SKM-1 (cell line): ENCODE data around the gene SLC35B2.

Experiments
- DNase-seq: peaks from one replicate; lab custom pipeline; 2025; ENCODE audit not compliant: unreplicated experiment; lab: John Stamatoyannopoulos, UW

Gene SLC35B2

GRCh38 chr6:44286747-44287146 is 29.4 kb upstream of the SLC35B2 start:
- no peak for DNase-seq

DNA sequence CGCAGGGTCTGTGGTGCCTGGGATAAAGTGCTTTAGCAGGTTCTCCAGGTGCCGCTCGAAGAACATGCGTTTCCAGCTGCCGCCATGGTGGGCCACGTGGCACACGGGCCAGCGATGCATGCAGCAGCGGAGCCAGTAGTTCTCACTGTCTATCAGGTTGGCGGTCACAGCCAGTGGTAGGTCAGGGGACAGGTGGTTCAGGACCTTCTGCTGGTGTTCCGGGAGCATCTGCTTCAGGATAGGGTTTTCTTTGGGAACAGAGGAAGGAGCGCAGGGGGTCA is 28.9 kb upstream of the SLC35B2 start:
- DNase-seq = no peak

DNA sequence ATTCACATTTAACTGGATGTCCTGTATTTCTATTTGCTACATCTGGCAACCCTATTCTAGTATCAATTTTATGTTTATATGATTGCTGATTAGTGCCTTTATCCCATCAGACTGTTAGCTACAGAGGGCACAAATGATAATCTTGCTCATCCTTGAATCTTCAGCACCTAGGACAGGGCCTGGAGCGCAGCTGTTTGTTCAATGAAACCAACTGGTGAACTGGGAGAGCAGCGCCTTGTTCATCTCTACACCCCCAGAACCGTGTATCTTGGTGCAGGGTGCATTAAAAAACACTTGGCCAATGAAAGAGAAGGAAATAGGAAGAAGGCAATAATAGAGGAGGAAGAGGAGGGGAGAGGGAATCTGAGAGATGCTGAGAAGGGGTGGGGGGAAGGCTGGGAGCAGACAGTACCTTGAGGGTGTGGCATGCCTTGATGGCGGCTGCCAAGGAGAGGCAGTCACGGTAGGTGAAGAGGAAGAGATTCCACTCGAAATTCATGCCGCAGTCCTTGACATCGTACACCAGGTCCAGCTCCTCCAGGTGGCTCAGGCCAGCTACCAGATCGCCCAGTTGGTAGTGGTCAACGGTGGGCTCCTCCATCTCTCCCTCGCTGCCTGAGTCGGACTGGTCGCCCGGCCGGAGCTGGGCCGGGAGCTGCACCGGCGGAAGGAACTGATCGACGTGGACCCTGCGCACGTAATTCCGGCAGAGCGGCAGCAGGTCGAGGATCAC is 28.4 kb upstream of the SLC35B2 start:
- DNase-seq = no peak

- DNase-seq = no peak
Measured at GRCh38 chr6:44284867-44285266, 27.5 kb upstream of the SLC35B2 start.

GRCh38 chr6:44284121-44284520 is 26.8 kb upstream of the SLC35B2 start:
- DNase-seq = peak; percentile 22

GRCh38 chr6:44278774-44279697 is 21.7 kb upstream of the SLC35B2 start:
- DNase-seq = no peak

DNA sequence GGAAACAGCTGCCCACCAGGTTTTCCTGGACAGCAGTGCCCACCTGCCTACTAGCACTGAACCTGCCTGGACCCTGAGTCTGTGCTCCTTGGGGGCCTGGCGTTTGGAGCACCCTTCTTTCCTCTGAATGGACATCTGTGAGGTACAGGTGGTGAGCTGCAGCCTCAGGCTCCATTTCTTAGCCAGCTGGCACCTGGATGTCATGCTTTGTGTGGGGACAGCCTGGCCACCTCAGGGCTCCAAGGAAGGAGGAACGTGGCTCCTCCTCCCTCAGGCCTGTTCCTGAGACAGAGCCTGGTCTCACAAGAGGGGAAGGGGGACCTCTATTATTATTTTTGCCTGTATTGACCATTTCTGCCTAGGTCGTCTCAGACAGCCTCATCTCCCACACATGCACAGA is 21.0 kb upstream of the SLC35B2 start:
- no peak for DNase-seq

DNA sequence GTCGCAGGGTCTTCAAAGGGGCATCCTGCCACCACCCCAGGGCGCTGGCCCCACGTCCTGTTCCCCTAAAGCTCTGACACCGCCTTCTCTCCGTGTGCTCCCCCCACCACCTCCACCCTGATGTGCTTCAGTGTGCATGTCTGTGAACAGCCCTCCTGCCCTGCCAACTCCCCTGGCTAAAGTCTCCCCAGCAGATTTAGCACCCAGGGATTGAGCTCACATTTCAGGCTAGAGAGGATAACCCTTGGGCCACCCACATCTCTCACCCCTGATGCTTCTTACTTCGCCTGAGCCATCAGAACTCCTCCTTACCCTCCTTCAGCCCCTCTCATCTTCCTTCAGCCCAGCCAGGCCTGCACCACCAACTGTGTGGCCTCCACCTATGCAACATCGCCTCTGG is 20.4 kb upstream of the SLC35B2 start:
- no peak for DNase-seq

DNA sequence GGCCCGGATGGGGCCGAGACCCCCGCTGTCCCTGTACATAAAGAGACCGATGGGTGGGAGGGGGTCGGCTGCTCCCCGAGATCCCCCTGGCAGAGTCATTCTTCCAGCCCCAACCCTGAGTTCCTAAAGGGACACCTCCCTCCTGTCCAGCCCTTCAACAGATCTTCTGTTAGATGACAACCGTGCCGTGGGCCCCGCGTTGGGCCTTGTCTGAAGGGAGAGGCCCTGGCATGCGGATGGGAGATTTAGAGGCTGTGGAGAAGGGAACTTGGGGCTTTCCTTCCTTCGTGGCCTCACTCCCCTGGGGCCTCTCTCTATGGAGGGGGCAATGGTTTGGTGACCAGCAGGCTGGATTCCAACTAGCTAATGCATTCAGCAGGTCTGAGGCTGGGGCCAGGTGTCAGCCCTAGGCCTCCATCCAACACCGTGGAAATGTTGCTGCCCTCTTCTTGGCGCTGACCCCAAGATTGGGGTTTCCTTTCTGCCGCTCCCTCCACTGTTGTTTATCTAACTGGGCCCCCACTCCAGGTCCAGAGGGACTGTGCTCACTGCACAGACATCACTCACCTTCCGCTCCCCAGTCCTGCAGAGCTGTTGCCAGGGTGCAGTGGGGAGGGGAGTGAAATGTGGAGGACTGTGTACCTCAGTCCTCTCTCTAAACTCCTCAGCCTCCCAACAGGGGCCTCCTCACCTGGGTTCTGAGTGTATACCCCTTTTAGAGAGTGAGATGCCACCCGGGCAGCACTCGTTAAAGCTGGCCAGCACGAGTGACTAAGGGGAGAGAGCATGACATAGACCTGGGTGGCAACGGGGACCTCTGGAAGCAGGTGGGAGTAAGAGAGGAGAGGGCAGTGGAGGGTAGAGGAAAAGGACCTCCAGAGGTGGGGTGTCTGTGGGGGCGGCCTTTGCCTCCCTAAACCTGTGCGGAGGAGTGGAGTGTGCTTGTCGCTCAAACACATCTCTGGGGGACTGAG is 19.6 kb upstream of the SLC35B2 start:
- no peak for DNase-seq

- DNase-seq = no peak
Measured at GRCh38 chr6:44275749-44276648, 18.7 kb upstream of the SLC35B2 start.

DNA sequence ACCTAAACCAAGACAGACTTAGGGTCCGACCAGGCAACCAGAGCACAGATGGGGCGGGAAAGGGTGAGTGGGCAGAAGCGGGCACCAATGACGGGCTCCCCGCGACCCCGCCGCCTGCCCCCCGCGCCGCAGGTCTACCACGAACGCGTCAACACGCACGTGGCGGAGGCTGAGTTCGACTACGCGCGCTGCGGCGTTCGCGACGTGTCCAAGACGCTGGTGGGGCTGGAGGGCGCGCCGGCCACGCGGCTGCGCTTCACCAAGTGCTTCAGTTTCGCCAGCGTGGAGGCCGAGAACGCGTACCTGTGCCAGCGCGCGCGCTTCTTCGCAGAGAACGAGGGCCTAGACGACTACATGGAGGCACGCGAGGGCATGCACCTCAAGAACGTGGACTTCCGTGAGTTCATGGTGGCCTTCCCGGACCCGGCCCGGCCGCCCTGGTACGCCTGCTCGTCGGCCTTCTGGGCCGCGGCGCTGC is 18.0 kb upstream of the SLC35B2 start:
- DNase-seq = no peak

DNA sequence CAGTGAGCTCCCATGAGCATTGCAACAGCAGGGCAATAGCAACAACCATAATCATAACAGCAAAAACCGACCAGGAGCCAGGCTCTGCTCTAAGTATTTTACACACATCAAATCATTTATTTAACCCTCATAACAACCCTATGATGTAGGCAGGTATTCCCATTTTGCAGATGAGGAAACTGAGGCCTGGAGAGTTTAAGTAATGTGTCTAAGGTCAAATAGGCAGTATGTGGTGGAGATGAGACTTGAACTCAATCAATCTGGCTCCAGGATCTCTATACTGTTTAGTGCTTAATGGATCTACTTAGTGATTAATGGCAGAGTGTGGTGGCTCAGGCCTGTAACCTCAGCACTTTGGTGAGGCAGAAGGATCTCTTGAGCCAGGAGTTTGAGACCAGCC is 16.3 kb upstream of the SLC35B2 start:
- no peak for DNase-seq

- DNase-seq = no peak
Measured at GRCh38 chr6:44272999-44273566, 15.8 kb upstream of the SLC35B2 start.

GRCh38 chr6:44272529-44272928 is 15.2 kb upstream of the SLC35B2 start:
- no peak for DNase-seq

- no peak for DNase-seq
Measured at GRCh38 chr6:44271914-44272313, 14.6 kb upstream of the SLC35B2 start.

- no peak for DNase-seq
Measured at GRCh38 chr6:44271406-44271723, 14.0 kb upstream of the SLC35B2 start.

DNA sequence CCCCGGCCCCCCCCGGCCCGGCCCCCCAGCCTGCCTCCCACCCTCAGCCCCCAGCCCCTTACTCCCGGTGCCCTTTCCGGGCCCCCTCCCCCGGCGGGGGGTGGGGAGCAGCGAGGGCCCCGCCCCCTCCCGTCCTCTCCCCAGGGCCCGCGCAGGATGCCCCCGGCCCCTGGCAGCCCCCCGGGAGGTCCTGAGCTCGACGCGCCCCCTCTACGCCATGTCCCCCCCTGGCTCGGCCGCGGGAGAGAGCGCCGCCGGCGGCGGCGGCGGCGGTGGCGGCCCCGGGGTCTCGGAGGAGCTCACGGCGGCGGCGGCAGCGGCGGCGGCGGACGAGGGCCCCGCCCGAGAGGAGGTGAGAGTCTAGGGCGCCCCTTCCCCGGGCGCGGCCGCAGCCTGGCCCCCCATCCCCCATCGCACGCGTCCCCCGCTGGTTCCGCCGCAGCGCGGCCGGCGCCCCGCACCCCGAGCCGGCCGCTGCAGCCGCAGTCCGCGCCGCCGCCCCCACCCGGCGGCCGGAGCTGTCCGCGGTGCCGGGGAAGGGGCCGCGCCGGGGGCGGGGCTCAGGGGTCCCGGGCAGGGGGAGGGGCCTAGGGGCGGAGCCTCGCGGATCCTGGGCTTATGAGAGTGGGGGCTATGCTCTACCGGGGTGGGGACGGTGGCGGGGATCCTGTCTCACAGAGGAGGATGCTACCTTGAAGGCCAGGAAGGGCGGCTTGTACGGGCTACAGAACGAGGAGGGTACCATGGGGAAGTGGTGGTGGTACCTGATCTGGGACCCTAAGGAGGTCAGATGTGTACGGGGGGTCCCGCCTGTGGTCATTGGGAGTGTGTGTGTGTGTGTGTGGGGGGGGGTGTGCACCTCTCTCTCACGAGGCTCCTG is 13.4 kb upstream of the SLC35B2 start:
- no peak for DNase-seq

GRCh38 chr6:44269921-44270525 is 12.7 kb upstream of the SLC35B2 start, which contains the start of gene TMEM151B:
TMEM151B (plus strand) TSS chr6:44270450; CDS start chr6:44270743, 293 bp downstream.
- DNase-seq = no peak
